Measurements from ENCODE around the gene STMN3. TPM values are rescaled to one million over a fixed set of nuclear protein-coding genes. Genes with fewer than 3 reads are reported as not detected.

STMN3 gene
- total RNA-seq, 1 experiment from 2014 or later: 65.6 TPM

DNA sequence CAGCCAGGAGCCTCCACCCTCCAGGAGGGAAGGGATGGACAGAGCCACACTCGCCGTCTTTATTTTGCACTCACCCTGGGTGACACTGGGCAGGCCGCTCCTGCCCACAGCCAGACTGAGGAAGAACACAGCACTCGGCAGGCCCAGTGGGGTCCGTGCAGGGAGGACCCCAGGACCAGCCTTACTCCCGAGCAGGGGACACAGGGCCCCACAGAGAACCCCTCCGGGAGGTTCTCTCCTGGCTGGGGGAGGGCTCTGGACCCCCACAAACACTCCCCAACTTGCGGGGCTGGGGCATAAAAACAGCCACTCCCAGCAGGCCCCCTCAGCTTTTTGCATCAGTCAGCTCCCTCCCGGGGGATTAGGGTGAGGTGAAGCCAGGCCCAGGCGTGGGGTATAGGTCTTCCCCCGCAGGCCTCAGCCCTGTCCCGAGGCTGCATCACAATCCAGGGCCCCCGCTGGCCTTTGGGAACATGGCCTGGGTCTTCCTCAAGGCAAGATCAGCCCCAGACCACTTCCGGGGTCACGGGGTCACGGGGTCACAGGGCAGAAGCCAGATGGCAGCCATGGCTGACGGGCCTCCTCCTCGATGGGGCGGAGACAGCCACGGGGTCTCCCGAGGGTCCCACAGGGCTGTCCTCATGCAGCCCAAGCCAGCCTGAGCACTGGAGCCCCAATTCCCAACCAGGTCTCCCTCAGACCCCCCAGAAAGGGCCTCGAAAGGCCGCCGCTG is 46.4 kb upstream of the STMN3 start:
- Mint-ChIP-seq H3K36me3 (no peaks in the 10 kb centered on the region), H3K9me3 (no peaks in the 10 kb centered on the region), H3K27ac (0 out of 2 replicates have a peak overlapping the region, but pooled peaks have one; percentile 57), H3K4me1 (peaks cover 7% of the 10 kb centered on the region), H3K27me3 (ENCODE audit: low read depth) (no peaks in the 10 kb centered on the region), H3K4me3 (no peak overlapping the region)
- POLR2A ChIA-PET: no interaction called here
- CTCF ChIA-PET: no interaction called here
- TF ChIP-seq ZNF232 (CRISPR knock-in tag; IDR thresholded peaks at IDR 0.05): no peak
- TF ChIP-seq, protein P1, sequence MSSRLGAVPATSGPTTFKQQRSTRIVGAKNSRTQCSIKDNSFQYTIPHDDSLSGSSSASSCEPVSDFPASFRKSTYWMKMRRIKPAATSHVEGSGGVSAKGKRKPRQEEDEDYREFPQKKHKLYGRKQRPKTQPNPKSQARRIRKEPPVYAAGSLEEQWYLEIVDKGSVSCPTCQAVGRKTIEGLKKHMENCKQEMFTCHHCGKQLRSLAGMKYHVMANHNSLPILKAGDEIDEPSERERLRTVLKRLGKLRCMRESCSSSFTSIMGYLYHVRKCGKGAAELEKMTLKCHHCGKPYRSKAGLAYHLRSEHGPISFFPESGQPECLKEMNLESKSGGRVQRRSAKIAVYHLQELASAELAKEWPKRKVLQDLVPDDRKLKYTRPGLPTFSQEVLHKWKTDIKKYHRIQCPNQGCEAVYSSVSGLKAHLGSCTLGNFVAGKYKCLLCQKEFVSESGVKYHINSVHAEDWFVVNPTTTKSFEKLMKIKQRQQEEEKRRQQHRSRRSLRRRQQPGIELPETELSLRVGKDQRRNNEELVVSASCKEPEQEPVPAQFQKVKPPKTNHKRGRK (CRISPR knock-in tag; IDR thresholded peaks at IDR 0.05; ENCODE audit: borderline replicate concordance): no peak
- TF ChIP-seq SMAD4 (CRISPR knock-in tag; IDR thresholded peaks at IDR 0.05): no peak
- TF ChIP-seq NR2C2 (CRISPR knock-in tag; IDR thresholded peaks at IDR 0.05): peak; percentile 74
- no peak for TF ChIP-seq TP53 (CRISPR knock-in tag; IDR thresholded peaks at IDR 0.05)
- TF ChIP-seq, protein P2, sequence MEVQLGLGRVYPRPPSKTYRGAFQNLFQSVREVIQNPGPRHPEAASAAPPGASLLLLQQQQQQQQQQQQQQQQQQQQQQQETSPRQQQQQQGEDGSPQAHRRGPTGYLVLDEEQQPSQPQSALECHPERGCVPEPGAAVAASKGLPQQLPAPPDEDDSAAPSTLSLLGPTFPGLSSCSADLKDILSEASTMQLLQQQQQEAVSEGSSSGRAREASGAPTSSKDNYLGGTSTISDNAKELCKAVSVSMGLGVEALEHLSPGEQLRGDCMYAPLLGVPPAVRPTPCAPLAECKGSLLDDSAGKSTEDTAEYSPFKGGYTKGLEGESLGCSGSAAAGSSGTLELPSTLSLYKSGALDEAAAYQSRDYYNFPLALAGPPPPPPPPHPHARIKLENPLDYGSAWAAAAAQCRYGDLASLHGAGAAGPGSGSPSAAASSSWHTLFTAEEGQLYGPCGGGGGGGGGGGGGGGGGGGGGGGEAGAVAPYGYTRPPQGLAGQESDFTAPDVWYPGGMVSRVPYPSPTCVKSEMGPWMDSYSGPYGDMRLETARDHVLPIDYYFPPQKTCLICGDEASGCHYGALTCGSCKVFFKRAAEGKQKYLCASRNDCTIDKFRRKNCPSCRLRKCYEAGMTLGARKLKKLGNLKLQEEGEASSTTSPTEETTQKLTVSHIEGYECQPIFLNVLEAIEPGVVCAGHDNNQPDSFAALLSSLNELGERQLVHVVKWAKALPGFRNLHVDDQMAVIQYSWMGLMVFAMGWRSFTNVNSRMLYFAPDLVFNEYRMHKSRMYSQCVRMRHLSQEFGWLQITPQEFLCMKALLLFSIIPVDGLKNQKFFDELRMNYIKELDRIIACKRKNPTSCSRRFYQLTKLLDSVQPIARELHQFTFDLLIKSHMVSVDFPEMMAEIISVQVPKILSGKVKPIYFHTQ (CRISPR knock-in tag; IDR thresholded peaks at IDR 0.05): no peak
- TF ChIP-seq, protein P3, sequence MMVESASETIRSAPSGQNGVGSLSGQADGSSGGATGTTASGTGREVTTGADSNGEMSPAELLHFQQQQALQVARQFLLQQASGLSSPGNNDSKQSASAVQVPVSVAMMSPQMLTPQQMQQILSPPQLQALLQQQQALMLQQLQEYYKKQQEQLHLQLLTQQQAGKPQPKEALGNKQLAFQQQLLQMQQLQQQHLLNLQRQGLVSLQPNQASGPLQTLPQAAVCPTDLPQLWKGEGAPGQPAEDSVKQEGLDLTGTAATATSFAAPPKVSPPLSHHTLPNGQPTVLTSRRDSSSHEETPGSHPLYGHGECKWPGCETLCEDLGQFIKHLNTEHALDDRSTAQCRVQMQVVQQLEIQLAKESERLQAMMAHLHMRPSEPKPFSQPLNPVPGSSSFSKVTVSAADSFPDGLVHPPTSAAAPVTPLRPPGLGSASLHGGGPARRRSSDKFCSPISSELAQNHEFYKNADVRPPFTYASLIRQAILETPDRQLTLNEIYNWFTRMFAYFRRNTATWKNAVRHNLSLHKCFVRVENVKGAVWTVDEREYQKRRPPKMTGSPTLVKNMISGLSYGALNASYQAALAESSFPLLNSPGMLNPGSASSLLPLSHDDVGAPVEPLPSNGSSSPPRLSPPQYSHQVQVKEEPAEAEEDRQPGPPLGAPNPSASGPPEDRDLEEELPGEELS (CRISPR knock-in tag; IDR thresholded peaks at IDR 0.05): no peak
- TF ChIP-seq NR3C1 (CRISPR knock-in tag; conservative IDR thresholded peaks at IDR 0.05; ENCODE audit: low read depth): no peak
- no peak for ATAC-seq
- no peak for DNase-seq (ENCODE audit: low spot score)

DNA sequence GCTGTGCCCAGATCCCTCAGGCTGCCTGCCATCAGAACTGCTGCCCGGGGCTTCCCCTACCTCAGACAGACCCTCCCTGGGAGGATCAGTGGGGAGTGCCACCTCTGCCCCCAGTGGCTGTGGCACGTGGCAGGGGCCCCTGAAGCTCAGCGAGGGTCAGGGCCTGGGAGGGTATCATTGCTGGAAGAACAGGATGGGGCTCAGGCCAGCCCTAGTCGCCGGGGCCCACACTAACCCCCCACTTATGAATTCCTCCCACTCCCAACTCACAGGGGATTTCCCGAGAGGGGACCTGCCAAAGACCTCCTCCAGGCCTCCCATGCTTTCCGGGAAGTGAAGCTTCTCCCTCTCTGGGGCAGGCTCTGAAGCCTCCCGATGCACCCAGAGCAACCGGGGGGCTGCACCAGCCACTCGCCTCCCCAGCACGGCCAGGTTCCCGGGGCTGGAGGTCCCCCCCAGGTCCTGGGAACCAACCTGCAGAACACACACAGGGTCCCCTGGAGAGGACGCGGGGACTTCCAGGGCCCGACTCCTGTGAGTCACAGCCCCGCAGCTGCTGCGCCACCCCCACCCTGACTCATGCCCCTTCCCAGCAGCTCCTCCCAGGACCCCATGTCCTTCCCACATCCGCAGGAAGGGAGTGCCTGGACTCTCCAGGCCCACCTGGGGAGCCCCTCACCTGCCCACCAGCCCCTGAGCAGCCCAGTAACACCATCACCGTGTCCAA is 45.7 kb upstream of the STMN3 start:
- no peak for DNase-seq (ENCODE audit: low spot score)
- ChIA-PET CTCF (interaction anchor here (1.3 to 3.4 kb wide), 3 partner anchors 57 to 161 kb away, joined by 3 to 19 read pairs (median 14); partner anchors contain the start of genes PTK6 and SRMS), POLR2A (interaction anchor here (0.8 kb wide), 1 partner anchor 43 kb away, joined by 3 read pairs; no protein-coding TSS in a partner anchor)
- no peak for TF ChIP-seq FOXP1 (CRISPR knock-in tag; IDR thresholded peaks at IDR 0.05; ENCODE audit: borderline replicate concordance)
- Mint-ChIP-seq H3K36me3 (peaks cover 3% of the 10 kb centered on the region), H3K9me3 (no peaks in the 10 kb centered on the region), H3K27ac (no peak overlapping the region), H3K4me3 (no peak overlapping the region), H3K27me3 (ENCODE audit: low read depth) (no peaks in the 10 kb centered on the region), H3K4me1 (peaks cover 7% of the 10 kb centered on the region)
- ATAC-seq: no peak

DNA sequence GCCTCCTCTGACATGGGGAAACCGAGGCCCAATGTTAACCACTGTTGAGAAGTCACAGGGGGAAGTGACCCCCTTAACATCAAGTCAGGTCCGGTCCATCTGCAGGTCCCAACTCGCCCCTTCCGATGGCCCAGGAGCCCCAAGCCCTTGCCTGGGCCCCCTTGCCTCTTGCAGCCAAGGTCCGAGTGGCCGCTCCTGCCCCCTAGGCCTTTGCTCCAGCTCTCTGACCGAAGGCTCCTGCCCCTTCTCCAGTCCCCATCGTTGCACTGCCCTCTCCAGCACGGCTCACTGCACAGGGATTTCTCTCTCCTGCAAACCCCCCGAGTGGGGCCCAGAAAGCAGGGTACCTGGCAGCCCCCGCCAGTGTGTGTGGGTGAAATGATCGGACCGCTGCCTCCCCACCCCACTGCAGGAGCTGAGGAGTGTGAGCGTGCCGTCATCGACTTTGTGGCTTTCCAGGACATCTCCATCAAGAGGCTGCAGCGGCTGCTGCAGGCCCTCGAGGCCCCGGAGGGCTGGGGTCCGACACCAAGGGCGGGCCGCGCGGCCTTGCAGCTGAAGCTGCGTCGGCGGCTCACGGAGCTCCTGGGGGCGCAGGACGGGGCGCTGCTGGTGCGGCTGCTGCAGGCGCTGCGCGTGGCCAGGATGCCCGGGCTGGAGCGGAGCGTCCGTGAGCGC is 44.8 kb upstream of the STMN3 start:
- H3K9me3 Mint-ChIP-seq: no peaks in the 10 kb centered on the region
- CTCF ChIA-PET: interaction anchor here (1.2 to 3.4 kb wide), 5 partner anchors 9 to 160 kb away, joined by 3 to 19 read pairs (median 9); partner anchors contain the start of genes ARFRP1, PTK6, SRMS and ZGPAT
- POLR2A ChIA-PET: interaction anchor here (0.8 to 1.6 kb wide), 2 partner anchors 40 to 44 kb away, joined by 3 to 4 read pairs; partner anchors contain the start of gene RTEL1
- TF ChIP-seq CREB1 (CRISPR knock-in tag; IDR thresholded peaks at IDR 0.05) (no peak), NFATC4 (CRISPR knock-in tag; IDR thresholded peaks at IDR 0.05) (no peak), IRF2 (CRISPR knock-in tag; IDR thresholded peaks at IDR 0.05; ENCODE audit: borderline replicate concordance, low read depth) (no peak), GABPB1 (CRISPR knock-in tag; IDR thresholded peaks at IDR 0.05) (no peak), OVOL2 (CRISPR knock-in tag; IDR thresholded peaks at IDR 0.05; ENCODE audit: borderline replicate concordance) (no peak), SP1 (CRISPR knock-in tag; conservative IDR thresholded peaks at IDR 0.05) (no peak), MXD4 (CRISPR knock-in tag; IDR thresholded peaks at IDR 0.05; ENCODE audit: borderline replicate concordance) (no peak), ZNF121 (CRISPR knock-in tag; IDR thresholded peaks at IDR 0.05) (no peak)
- TF ChIP-seq, protein P4, sequence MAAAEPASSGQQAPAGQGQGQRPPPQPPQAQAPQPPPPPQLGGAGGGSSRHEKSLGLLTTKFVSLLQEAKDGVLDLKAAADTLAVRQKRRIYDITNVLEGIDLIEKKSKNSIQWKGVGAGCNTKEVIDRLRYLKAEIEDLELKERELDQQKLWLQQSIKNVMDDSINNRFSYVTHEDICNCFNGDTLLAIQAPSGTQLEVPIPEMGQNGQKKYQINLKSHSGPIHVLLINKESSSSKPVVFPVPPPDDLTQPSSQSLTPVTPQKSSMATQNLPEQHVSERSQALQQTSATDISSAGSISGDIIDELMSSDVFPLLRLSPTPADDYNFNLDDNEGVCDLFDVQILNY (CRISPR knock-in tag; IDR thresholded peaks at IDR 0.05): no peak
- TF ChIP-seq, protein P5, sequence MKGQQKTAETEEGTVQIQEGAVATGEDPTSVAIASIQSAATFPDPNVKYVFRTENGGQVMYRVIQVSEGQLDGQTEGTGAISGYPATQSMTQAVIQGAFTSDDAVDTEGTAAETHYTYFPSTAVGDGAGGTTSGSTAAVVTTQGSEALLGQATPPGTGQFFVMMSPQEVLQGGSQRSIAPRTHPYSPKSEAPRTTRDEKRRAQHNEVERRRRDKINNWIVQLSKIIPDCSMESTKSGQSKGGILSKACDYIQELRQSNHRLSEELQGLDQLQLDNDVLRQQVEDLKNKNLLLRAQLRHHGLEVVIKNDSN (CRISPR knock-in tag; IDR thresholded peaks at IDR 0.05): no peak
- TF ChIP-seq, protein P6, sequence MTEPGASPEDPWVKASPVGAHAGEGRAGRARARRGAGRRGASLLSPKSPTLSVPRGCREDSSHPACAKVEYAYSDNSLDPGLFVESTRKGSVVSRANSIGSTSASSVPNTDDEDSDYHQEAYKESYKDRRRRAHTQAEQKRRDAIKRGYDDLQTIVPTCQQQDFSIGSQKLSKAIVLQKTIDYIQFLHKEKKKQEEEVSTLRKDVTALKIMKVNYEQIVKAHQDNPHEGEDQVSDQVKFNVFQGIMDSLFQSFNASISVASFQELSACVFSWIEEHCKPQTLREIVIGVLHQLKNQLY (CRISPR knock-in tag; IDR thresholded peaks at IDR 0.05): no peak

More for the DNA sequence above, 44.8 kb upstream of the STMN3 start:
- Mint-ChIP-seq H3K27me3 (ENCODE audit: low read depth) (peaks cover 3% of the 10 kb centered on the region; the same call in 1 of the 2 replicates), H3K4me1 (peaks cover 7% of the 10 kb centered on the region), H3K4me3 (no peak overlapping the region), H3K27ac (no peak overlapping the region), H3K36me3 (peaks cover 7% of the 10 kb centered on the region)
- DNase-seq (ENCODE audit: low spot score) (no peak), ATAC-seq (no peak)

All from WTC11 (cell line).